MCF 10A (cell line): ENCODE measurements around the gene WDR27. TPM values are rescaled to one million over a fixed set of nuclear protein-coding genes. Genes with fewer than 3 reads are reported as not detected.

Experiments
- BruUV-seq: library from RNA; stranded (reverse); fragments of 400-500 nt; replicated peaks from 2 replicates; lab custom pipeline; 2021; lab: Mats Ljungman, UMichigan
- CTCF ChIA-PET: fragments of 300-600 bp; sonication (Branson Sonifier 250); formaldehyde crosslinking; extraction: SDS; loops from one replicate; lab custom pipeline; 2021; ENCODE audit warnings: antibody characterized with exemption, inconsistent platforms; lab: Yijun Ruan, JAX
- POLR2A ChIA-PET: fragments of 300-600, 350-650 bp; sonication (Branson Sonifier 250); formaldehyde crosslinking; extraction: SDS; loops from one replicate; lab custom pipeline; 2020; ENCODE audit warnings: antibody characterized with exemption, inconsistent platforms; lab: Yijun Ruan, JAX
- DNase-seq: peaks from one replicate; pipeline ENCODE4 v3.0.0-alpha.2; 2018; ENCODE audit not compliant: unreplicated experiment
- H3K27ac Mint-ChIP-seq: one replicate; pipeline ENCODE4 v1.8.0; 2022; ENCODE audit warnings: mild to moderate bottlenecking, low read depth, mixed read lengths; ENCODE audit not compliant: unreplicated experiment
- H3K27me3 Mint-ChIP-seq: one replicate; pipeline ENCODE4 v1.8.0; 2022; ENCODE audit warnings: mixed read lengths; ENCODE audit not compliant: insufficient read depth, unreplicated experiment
- H3K36me3 Mint-ChIP-seq: one replicate; pipeline ENCODE4 v1.8.0; 2022; ENCODE audit warnings: mild to moderate bottlenecking, moderate library complexity, mixed read lengths; ENCODE audit not compliant: insufficient read depth, unreplicated experiment
- H3K4me1 Mint-ChIP-seq: one replicate; pipeline ENCODE4 v1.8.0; 2022; ENCODE audit warnings: mixed read lengths; ENCODE audit not compliant: insufficient read depth, unreplicated experiment
- H3K4me3 Mint-ChIP-seq: one replicate; pipeline ENCODE4 v1.8.0; 2022; ENCODE audit warnings: mild to moderate bottlenecking, moderate library complexity, mixed read lengths; ENCODE audit not compliant: unreplicated experiment
- H3K9me3 Mint-ChIP-seq: one replicate; pipeline ENCODE4 v1.8.0; 2022; ENCODE audit warnings: mixed read lengths; ENCODE audit not compliant: unreplicated experiment
- CTCF ChIP-seq: fragments of 200-600 bp; IDR thresholded peaks from one replicate; pipeline ENCODE4 v1.8.0; 2022; ENCODE audit warnings: antibody characterized with exemption, mild to moderate bottlenecking; ENCODE audit not compliant: unreplicated experiment
- intact Hi-C: fragments of 100-400 bp; cut with micrococcal nuclease; formaldehyde crosslinking; loops from 2 replicates; pipeline ENCODE4 v1.14.1; 2022
- total RNA-seq: library from RNA; stranded (reverse); gene quantifications from 2 replicates; pipeline ENCODE4 v1.2.3, GENCODE V29; 2022

WDR27 gene
- total RNA-seq, 1 experiment from 2014 or later: 80.6 TPM

GRCh38 chr6:169501128-169501527, 200.7 kb downstream of the WDR27 start:
- Mint-ChIP-seq H3K4me1 (no peaks in the 10 kb centered on the region), H3K27ac (no peak overlapping the region), H3K4me3 (no peak overlapping the region), H3K36me3 (no peaks in the 10 kb centered on the region), H3K27me3 (no peaks in the 10 kb centered on the region), H3K9me3 (no peaks in the 10 kb centered on the region)
- POLR2A ChIA-PET: no interaction called here
- TF ChIP-seq CTCF: no peak
- CTCF ChIA-PET: interaction anchor here (0.7 kb wide), 1 partner anchor 216 kb away, joined by 3 read pairs; no protein-coding TSS in a partner anchor
- intact Hi-C loops: no loop called here
- DNase-seq: no peak
- no TSS peak for BruUV-seq

- Mint-ChIP-seq H3K9me3 (no peaks in the 10 kb centered on the region), H3K27me3 (no peaks in the 10 kb centered on the region), H3K4me1 (no peaks in the 10 kb centered on the region), H3K36me3 (no peaks in the 10 kb centered on the region), H3K4me3 (no peak overlapping the region), H3K27ac (no peak overlapping the region)
- TF ChIP-seq CTCF: no peak
- POLR2A ChIA-PET: no interaction called here
- BruUV-seq: no TSS peak
- CTCF ChIA-PET: no interaction called here
- DNase-seq: no peak
- intact Hi-C loops: no loop called here
These were observed 201.1 kb downstream of the WDR27 start for GRCh38 chr6:169500688-169501087.

DNA sequence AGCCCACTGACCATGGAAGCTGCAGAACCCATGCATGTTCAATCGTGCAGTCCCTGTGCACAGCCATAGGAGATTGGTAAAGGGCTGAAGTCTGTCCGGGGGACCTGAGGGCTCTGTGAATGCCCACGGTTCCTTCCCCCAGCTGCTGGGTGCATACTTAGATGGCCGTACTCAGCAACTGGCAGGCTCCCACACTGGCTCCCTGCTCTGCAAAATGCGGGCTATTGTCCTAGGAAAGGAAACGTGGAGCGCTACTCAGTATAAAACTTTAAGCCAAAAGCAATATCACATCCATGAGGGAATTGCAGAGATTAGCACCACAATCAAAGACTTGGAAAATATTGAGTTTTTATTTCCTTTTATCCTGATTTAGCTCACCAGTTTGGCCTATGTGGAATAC, 202.0 kb downstream of the WDR27 start:
- BruUV-seq: no TSS peak
- no peak overlapping the region for H3K4me3 Mint-ChIP-seq

GRCh38 chr6:169498916-169499513, 202.8 kb downstream of the WDR27 start:
- no peak overlapping the region for H3K4me3 Mint-ChIP-seq
- TF ChIP-seq CTCF: no peak
- CTCF ChIA-PET: interaction anchor here (0.6 kb wide), 1 partner anchor 84 kb away, joined by 4 read pairs; no protein-coding TSS in a partner anchor
- intact Hi-C loops: no loop called here
- H3K36me3 Mint-ChIP-seq: no peaks in the 10 kb centered on the region
- DNase-seq: no peak
- POLR2A ChIA-PET: no interaction called here
- H3K27me3 Mint-ChIP-seq: no peaks in the 10 kb centered on the region
- peaks cover 5% of the 10 kb centered on the region for H3K4me1 Mint-ChIP-seq
- no peaks in the 10 kb centered on the region for H3K9me3 Mint-ChIP-seq
- BruUV-seq: no TSS peak
- H3K27ac Mint-ChIP-seq: no peak overlapping the region

More for the DNA sequence above, 202.0 kb downstream of the WDR27 start:
- H3K9me3 Mint-ChIP-seq: no peaks in the 10 kb centered on the region
- no peak for TF ChIP-seq CTCF
- H3K27me3 Mint-ChIP-seq: no peaks in the 10 kb centered on the region
- peaks cover 5% of the 10 kb centered on the region for H3K4me1 Mint-ChIP-seq
- DNase-seq: no peak
- H3K36me3 Mint-ChIP-seq: no peaks in the 10 kb centered on the region
- H3K27ac Mint-ChIP-seq: no peak overlapping the region
- ChIA-PET CTCF (no interaction called here), POLR2A (no interaction called here)
- intact Hi-C loops: no loop called here
